HUES48 (cell line): ENCODE data around the gene RABL6.

Experiments
- H3K27ac ChIP-seq: one replicate; pipeline ENCODE4 v1.7.0; 2013; ENCODE audit warnings: low read depth, low read length, inconsistent platforms
- H3K27me3 ChIP-seq: 2 replicates; pipeline ENCODE4 v1.6.1; 2013; ENCODE audit warnings: mild to moderate bottlenecking, low read length; ENCODE audit not compliant: control insufficient read depth, insufficient read depth
- H3K36me3 ChIP-seq: 2 replicates; pipeline ENCODE4 v1.6.1; 2013; ENCODE audit warnings: low read length; ENCODE audit not compliant: control insufficient read depth, insufficient read depth
- H3K4me1 ChIP-seq: 2 replicates; pipeline ENCODE4 v1.6.1; 2013; ENCODE audit warnings: mild to moderate bottlenecking, low read length; ENCODE audit not compliant: control insufficient read depth, insufficient read depth
- H3K4me3 ChIP-seq: 2 replicates; pipeline ENCODE4 v1.5.1; 2013; ENCODE audit warnings: mild to moderate bottlenecking, low read depth, low read length
- H3K9ac ChIP-seq: 2 replicates; pipeline ENCODE4 v1.6.1; 2013; ENCODE audit warnings: mild to moderate bottlenecking, low read depth, low read length, moderate library complexity
- H3K9me3 ChIP-seq: 2 replicates; pipeline ENCODE4 v1.6.1; 2013; ENCODE audit warnings: low read length; ENCODE audit not compliant: control insufficient read depth, insufficient read depth

Gene RABL6

DNA sequence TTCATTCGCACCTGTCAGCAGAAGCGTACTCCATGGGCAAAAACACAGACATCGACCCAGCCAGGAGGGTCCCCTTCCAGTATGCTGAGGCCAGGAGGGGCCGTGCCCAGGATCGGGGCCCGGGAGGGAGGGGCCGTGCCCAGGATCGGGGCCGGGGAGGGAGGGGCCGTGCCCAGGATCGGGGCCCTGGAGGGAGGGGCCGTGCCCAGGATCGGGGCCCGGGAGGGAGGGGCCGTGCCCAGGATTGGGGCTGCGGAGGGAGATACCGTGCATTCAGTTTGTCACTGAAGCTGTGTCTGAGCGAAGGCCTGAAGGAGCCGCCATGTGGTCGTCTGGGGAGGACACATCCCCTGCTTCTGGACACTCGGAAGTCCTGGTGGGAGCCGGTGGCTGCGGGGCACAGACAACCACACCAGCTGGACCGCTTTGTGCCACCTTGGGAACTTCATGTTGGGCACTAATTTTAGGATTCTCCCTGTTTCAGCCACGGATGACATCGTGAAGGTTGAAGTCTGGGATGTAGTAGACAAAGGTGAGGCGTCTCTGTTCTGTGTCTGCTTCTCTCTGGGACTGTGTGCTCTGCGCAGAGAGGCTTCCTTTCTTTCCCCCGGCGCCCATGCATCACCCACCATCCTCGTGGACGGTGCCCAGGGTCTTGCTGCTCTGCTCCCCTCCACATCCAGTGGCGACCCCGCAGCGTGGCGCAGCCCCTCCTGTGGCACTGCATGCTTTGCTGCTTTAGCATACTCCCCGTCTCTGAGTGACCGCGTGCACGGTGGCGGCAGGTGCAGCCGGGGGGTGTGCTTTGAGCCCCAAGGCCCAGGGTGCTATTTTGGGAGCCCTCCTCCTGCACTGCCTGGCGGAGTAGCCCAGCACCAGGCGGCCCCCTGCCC lies 17.8 kb downstream of the RABL6 start:
- no peak overlapping the region for H3K27ac ChIP-seq
- H3K9ac ChIP-seq = no peak overlapping the region
- no peaks in the 10 kb centered on the region for H3K9me3 ChIP-seq
- H3K36me3 ChIP-seq = peaks cover 69% of the 10 kb centered on the region
- no peaks in the 10 kb centered on the region for H3K27me3 ChIP-seq
- H3K4me3 ChIP-seq = no peak overlapping the region
- H3K4me1 ChIP-seq = no peaks in the 10 kb centered on the region

DNA sequence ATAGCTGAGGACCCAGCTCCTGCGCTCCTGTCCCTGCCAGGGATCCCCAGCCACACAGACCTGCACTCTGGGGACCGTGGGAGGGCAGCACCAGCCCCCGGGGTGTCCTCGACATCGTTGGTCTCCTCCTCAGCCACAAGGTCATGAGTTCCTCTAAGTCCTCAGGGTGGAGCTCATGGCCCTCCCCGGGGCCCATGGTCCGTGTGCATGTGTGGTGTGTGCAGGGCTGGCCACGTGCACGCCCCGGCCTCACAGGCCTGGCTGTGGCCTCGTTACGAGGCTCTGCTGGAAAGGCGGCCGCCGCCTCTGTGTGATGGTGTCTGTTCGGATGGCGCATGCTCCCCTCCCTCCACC lies 18.4 kb downstream of the RABL6 start:
- no peaks in the 10 kb centered on the region for H3K9me3 ChIP-seq
- H3K27me3 ChIP-seq = no peaks in the 10 kb centered on the region
- H3K36me3 ChIP-seq = peaks cover 75% of the 10 kb centered on the region
- H3K4me1 ChIP-seq = no peaks in the 10 kb centered on the region
- H3K27ac ChIP-seq = no peak overlapping the region
- no peak overlapping the region for H3K4me3 ChIP-seq
- H3K9ac ChIP-seq = no peak overlapping the region

DNA sequence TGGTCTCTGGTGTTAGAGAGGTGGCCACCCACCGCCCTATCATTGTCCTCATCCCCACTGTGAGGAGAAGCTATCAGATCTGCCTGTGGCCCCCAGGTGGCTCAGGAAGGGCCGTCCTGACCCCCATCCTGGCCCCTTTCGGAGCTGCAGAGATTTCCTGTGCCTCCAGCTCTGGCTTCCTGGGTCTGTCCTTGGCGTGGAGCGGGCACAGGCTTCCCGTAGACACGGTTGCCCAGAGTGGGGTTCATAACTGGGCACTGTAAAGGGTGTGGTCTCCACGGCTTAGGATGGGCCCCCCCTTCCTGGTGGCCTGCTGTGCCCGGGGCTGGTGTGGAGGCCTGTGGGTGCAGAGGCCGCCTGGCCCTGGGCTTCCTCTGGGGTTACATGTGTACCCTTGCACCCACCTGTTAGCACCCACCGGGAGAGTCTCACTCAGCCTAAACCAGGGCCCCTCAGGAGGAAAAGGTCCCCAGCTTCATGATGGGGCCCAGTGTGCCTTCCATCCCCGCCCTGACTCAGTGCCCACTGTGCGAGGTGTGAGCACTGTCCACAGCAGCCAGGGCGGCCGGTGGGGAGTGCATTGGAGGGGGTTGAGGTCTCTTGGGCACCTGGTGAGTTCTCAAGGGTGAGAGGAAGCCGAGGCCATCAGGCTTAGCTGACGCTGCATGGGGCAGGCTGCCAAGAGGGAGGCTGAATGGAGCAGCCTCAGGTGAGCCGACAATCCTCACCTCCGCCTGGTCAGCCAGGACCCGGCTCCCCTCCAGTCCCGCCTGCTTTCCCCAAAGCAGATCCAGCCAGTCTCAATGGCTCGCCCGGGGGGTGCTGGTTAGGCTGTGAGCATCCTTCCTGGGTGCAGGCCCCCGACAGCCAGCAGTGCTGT lies 19.2 kb downstream of the RABL6 start:
- peaks cover 83% of the 10 kb centered on the region for H3K36me3 ChIP-seq

DNA sequence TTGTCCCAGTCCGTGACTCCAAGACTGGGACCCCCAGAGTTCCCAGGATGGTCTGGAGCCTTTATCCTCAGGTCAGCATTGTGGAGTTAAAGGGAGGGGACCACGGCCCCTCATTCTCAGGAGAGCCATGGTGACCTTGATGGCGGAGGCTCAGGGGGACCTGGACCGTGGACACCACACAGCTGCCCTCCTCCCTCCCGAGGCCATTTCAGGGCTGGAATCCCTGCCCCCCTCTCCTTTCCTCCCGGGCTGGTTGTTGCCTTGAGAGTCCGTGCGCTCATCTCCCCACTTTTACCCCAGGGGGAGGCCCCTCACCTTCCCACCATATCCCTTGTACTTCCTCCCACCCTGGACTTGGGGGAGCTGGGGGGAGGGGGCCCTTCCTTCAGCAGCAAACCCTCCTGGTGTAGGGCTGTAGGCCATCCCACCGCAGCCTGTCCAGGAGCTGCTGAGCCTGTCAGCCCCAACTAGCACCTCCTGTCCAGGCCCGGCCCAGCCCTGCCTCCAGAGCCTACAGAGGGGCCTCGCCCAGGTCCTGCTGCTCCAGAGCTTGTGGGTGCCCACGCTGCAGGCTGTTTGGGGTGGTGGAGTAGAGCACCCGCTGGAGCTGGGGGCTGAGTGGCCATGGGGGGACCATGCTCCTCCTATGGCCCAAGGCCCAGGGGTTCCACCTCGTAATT lies 20.2 kb downstream of the RABL6 start:
- Histone ChIP-seq H3K36me3 (peaks cover 91% of the 10 kb centered on the region), H3K9ac (no peak overlapping the region), H3K27me3 (no peaks in the 10 kb centered on the region), H3K4me3 (no peak overlapping the region), H3K9me3 (no peaks in the 10 kb centered on the region), H3K27ac (no peak overlapping the region), H3K4me1 (no peaks in the 10 kb centered on the region)

More for the DNA sequence above, 19.2 kb downstream of the RABL6 start:
- H3K4me3 ChIP-seq = no peak overlapping the region
- no peaks in the 10 kb centered on the region for H3K27me3 ChIP-seq
- no peaks in the 10 kb centered on the region for H3K4me1 ChIP-seq
- H3K9me3 ChIP-seq = no peaks in the 10 kb centered on the region
- no peak overlapping the region for H3K9ac ChIP-seq
- H3K27ac ChIP-seq = no peak overlapping the region

DNA sequence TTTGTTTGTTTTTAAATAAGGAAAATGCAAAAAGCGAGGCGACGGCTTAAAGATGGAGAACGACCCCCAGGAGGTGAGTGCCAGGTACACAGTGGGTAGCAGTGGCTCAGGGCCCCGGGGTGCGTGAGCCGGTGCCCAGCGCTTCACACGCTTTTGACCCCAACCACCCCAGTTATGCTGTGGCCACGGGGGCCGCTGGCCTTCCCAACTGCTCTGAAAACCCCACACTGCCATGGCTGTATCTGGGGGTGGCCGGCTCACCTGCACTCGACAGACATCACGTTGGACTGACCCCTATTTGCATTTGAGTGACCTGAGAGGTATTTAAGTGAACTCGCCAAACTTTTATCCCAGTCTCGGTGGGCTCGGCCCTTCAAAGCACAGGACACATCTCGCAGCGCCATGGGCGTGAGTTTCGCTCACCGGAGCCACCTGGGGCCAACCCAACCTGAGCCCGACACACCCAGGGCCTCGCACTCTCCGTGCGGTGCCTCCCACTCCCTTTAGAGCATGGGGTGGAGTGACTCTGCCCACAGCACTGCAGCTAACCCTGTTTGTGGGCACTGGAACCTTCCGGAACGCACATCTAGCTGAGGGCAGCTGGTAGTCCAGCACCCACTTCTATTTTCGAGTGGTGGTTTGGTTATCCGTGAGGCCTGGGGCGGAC lies 20.9 kb downstream of the RABL6 start:
- Histone ChIP-seq H3K36me3 (peaks cover 87% of the 10 kb centered on the region), H3K9ac (no peak overlapping the region), H3K9me3 (no peaks in the 10 kb centered on the region), H3K27me3 (no peaks in the 10 kb centered on the region), H3K27ac (no peak overlapping the region), H3K4me1 (no peaks in the 10 kb centered on the region), H3K4me3 (no peak overlapping the region)

DNA sequence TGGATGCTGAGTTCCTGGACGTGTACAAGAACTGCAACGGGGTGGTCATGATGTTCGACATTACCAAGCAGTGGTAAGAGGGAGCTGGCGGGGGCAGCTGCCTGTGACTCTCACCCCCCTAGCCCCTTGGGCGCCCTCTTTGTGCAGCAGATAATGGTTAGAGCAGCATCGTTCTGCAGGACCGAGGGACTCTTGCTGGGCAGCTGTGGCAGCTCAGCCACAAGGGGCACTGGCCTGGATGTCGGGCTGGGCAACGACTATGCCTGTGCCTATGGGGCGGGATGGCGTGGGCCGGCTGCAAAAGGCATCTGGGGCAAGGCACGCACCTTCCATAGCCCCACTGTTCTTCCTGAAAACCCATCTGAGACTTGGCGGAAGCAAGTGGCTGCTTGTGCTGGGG lies 21.7 kb downstream of the RABL6 start:
- Histone ChIP-seq H3K4me3 (no peak overlapping the region), H3K9me3 (no peaks in the 10 kb centered on the region), H3K36me3 (peaks cover 82% of the 10 kb centered on the region), H3K27ac (no peak overlapping the region), H3K9ac (no peak overlapping the region), H3K4me1 (no peaks in the 10 kb centered on the region), H3K27me3 (no peaks in the 10 kb centered on the region)

DNA sequence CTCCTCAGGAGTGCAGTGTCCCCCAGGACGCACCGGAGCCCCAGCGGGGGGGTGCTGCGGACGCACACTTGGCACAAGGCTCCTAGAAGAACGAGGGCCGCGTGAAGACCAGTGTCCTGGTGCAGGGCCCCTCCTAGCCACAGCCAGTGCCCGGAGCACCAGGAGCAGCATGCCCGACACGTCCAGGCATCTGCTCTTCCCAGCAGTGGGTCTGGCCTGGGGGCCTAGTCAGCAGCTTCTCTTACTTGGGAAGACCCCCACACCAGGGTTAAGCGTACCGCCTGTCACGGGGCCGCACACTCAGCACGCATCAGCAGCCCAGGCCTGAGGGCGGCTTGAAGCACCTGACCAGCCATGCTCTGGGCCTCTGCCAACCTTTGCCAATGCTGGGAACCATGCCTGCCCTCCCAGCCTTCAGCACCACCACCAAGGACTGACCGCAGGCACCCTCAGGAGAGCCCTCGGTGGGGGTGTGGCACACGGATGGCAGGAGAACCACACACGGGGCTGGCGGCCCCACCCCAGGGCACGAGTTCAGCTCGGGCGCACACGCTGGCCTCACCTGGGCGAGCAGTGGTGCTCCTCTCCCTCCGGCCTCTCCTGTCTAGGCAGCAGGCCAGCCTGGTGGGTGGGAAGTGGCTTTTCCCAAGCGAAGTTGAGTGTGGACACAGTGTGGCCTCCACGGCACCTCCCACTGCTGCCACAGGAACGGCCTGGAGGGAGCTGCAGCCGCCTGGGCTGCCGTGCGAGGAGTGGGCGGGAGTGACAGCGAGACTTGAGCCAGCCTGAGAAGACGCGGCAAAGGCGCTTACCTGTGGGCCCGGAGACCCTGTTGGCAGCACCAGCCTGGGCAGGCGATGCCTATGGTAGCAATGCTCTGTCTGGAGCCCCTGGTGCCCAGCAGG lies 22.5 kb downstream of the RABL6 start:
- Histone ChIP-seq H3K4me3 (no peak overlapping the region), H3K4me1 (no peaks in the 10 kb centered on the region), H3K9ac (no peak overlapping the region), H3K27me3 (no peaks in the 10 kb centered on the region), H3K36me3 (peaks cover 75% of the 10 kb centered on the region), H3K9me3 (no peaks in the 10 kb centered on the region), H3K27ac (no peak overlapping the region)

DNA sequence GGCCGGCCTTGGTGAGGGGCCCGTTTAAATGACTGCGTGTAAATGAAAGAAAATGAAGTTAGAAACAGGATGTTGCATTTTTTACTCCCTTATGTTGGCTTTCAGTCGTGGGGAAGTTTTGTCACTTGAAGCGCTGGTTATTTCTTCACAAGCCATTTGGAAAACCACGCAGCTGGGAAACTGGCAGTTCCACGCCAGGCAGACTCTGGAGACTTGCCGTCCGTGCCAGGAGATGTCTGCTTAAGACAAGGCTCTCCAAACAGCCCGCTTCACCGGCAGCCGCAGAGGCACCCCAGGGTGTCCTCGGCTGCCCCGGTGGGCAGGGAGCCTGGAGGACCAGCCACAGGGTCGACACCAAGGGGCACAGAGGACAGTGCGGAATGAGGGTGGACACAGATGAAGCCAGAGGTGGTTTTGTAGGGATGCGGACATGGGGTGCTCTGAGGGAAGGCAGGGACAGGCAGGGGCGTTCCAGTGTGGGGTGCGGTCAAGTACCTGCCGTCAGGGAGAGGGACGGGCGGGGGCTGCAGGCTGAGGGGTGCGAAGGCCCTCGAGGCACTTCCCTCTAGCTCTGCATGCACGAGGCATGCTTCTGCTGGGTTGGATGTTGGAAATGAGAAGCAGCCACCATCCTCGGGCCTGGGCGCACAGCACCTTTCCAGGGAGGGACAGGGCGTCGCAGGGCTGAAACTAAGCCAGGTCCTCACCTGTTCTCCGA lies 23.4 kb downstream of the RABL6 start:
- no peak overlapping the region for H3K4me3 ChIP-seq
- no peaks in the 10 kb centered on the region for H3K27me3 ChIP-seq
- no peak overlapping the region for H3K27ac ChIP-seq
- peaks cover 69% of the 10 kb centered on the region for H3K36me3 ChIP-seq
- H3K9ac ChIP-seq = no peak overlapping the region
- no peaks in the 10 kb centered on the region for H3K4me1 ChIP-seq
- H3K9me3 ChIP-seq = no peaks in the 10 kb centered on the region

DNA sequence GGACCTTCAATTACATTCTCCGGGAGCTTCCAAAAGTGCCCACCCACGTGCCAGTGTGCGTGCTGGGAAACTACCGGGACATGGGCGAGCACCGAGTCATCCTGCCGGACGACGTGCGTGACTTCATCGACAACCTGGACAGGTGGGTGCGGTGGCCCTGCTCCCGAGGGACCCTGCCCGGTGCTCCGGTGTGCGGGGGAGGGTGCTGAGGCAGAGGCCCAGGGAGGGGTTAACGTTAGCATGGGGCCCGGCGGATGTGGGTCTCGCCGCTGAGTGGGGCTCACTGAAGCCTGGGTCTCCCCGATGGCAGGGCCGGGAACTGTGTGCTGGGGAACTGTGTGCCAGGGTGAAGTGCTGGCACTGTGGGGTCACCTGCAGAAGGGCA lies 24.0 kb downstream of the RABL6 start:
- Histone ChIP-seq H3K36me3 (peaks cover 64% of the 10 kb centered on the region), H3K4me3 (no peak overlapping the region), H3K27me3 (no peaks in the 10 kb centered on the region), H3K9ac (no peak overlapping the region), H3K9me3 (no peaks in the 10 kb centered on the region), H3K27ac (no peak overlapping the region), H3K4me1 (no peaks in the 10 kb centered on the region)
